Neural cell (in vitro differentiated cells): ENCODE data around the gene MAG.

Source experiments
- EP300 ChIP-seq: fragments of 450-650 bp; conservative IDR thresholded peaks from 2 replicates; pipeline ENCODE4 v1.6.1; 2014; ENCODE audit warnings: antibody characterized with exemption, mild to moderate bottlenecking, moderate library complexity; ENCODE audit not compliant: poor library complexity, severe bottlenecking
- EZH2 ChIP-seq: fragments of 200-600, 300-800 bp; shearing (Covaris generic), sonication (generic); IDR thresholded peaks from 2 replicates; pipeline ENCODE4 v1.6.1; 2014; ENCODE audit warnings: antibody characterized with exemption, low read length, borderline replicate concordance, mild to moderate bottlenecking; ENCODE audit not compliant: insufficient read depth, poor library complexity, severe bottlenecking
- POLR2AphosphoS5 ChIP-seq: IDR thresholded peaks from 2 replicates; pipeline ENCODE4 v1.6.1; 2012
- SMC3 ChIP-seq: fragments of 450-650 bp; conservative IDR thresholded peaks from 2 replicates; pipeline ENCODE4 v1.6.1; 2014; ENCODE audit warnings: antibody characterized with exemption, mild to moderate bottlenecking, moderate library complexity; ENCODE audit not compliant: poor library complexity
- TAF1 ChIP-seq: IDR thresholded peaks from 2 replicates; pipeline ENCODE4 v1.6.1; 2012; ENCODE audit warnings: low read depth
- TF ChIP-seq, protein P1 (sequence below): fragments of 450-650 bp; IDR thresholded peaks from 2 replicates; pipeline ENCODE4 v1.5.1; 2014; ENCODE audit warnings: antibody characterized with exemption, mild to moderate bottlenecking, moderate library complexity; ENCODE audit not compliant: poor library complexity, severe bottlenecking

GRCh38 chr19:35303357-35303915 is 11.5 kb downstream of the MAG start:
- TF ChIP-seq, protein P1, sequence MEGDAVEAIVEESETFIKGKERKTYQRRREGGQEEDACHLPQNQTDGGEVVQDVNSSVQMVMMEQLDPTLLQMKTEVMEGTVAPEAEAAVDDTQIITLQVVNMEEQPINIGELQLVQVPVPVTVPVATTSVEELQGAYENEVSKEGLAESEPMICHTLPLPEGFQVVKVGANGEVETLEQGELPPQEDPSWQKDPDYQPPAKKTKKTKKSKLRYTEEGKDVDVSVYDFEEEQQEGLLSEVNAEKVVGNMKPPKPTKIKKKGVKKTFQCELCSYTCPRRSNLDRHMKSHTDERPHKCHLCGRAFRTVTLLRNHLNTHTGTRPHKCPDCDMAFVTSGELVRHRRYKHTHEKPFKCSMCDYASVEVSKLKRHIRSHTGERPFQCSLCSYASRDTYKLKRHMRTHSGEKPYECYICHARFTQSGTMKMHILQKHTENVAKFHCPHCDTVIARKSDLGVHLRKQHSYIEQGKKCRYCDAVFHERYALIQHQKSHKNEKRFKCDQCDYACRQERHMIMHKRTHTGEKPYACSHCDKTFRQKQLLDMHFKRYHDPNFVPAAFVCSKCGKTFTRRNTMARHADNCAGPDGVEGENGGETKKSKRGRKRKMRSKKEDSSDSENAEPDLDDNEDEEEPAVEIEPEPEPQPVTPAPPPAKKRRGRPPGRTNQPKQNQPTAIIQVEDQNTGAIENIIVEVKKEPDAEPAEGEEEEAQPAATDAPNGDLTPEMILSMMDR: no peak
- TF ChIP-seq EZH2 (no peak), EP300 (no peak), POLR2AphosphoS5 (peak; percentile 72), SMC3 (no peak), TAF1 (no peak)
